ENCODE data around the gene MORF4L1.
A peak's percentile ranks its signal among the peaks of the same experiment; 100 is the strongest.

- peak; percentile 29 to 73 (median 51) for TF ChIP-seq CTCF (IDR thresholded peaks at IDR 0.05)
- TF ChIP-seq POLR2A (IDR thresholded peaks at IDR 0.05) = no peak
These were observed 37.1 kb downstream of the MORF4L1 start for GRCh38 chr15:78909791-78910228.

Measured in body of pancreas (tissue), 4 donors.